ENCODE measurements around the gene VPS26B.

DNA sequence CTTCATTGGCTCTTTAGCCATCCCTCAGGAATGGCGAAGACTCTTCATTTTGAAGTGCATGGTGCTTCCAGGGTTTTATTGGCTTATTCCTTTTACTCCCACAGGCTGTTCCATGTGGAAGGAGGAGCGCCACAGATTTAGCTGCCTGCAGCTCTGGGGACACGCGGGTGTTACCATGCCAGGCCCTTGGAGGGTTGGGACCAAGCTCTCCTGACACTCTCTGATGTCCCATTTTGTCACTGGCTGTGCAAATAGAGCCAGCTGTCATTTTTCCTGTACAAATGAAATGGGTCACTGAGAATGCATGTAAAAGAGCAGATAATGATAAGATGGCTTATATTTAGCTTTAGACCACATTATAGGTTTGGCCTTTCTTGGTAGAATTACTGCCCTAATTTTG lies 19.4 kb downstream of the VPS26B start:
- TF ChIP-seq CTCF (IDR thresholded peaks at IDR 0.05; ENCODE audit: extremely low read depth in 1 of 2, insufficient read depth in 1 of 2, low read depth in 1 of 2, low read length in 2 of 2) (no peak), POLR2A (IDR thresholded peaks at IDR 0.05; ENCODE audit: low read depth, low read length) (no peak), EZH2 (IDR thresholded peaks at IDR 0.05; ENCODE audit: borderline replicate concordance, low read depth, low read length, severe bottlenecking) (no peak), POLR2AphosphoS5 (IDR thresholded peaks at IDR 0.05; ENCODE audit: insufficient read depth, low read depth, low read length) (no peak)
